NCI-H2171 (cell line): Measurements from ENCODE around the gene RPL37A.
A peak's percentile ranks its signal among the peaks of the same experiment; 100 is the strongest.

ENCODE experiments used
- DNase-seq: peaks from one replicate; lab custom pipeline; 2025; lab: John Stamatoyannopoulos, UW

The RPL37A gene

DNA sequence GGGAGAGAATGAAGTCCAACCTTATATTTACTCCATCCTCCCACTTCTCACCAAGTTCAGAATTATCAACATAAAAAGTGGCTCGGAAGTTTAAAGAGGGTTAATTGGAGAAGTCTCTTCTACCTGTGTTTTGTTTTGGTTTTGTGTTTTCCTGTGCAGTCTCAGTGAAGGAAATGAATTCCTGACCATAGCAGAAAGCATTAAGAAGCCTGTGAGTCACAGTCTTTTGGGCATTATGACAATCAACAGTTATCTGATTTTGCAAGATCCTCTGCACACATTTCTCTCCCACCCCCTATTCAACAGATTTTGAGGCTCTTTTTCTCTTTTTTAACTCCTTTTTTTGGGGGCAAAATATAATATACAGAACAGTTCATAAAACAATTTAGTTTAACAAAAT lies 8.6 kb upstream of the RPL37A start:
- DNase-seq = no peak

DNA sequence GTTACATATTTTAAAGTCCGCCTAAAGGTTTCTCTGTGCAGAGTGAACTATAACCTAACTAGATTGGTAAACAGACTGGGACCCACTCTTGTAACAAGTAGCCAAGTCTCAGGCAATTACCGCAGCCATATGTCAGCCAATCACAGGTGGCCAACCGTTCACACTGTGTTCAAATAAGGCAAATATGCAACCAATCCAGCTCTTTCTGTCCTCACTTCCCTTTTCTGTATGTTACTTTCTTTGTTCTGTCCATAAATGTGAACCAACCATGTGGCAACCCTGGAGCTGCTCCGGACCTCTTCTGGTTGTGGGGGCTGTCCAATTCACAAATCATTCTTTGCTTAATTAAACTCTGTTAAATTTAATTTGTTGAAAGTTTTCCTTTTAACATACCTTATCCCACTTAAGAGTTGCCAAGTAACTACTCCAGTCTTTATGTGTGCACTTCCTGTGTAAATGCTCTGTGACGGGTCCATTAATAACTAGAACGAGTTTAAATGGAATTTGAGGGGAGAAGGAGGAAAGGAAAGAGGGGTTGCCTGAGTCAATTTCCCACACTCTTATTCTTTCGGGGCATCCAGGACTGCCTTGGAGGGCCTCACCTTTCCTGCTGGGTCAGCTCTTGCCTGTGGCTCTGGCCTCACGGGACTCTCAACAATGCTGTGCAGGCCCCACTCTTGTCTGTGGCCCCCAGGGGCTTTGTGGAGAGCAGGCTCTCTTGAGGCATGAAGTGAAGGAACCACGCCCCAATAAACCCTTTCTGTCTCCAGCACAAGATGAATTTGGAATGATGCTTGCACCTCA lies 6.6 kb upstream of the RPL37A start:
- DNase-seq = no peak

DNA sequence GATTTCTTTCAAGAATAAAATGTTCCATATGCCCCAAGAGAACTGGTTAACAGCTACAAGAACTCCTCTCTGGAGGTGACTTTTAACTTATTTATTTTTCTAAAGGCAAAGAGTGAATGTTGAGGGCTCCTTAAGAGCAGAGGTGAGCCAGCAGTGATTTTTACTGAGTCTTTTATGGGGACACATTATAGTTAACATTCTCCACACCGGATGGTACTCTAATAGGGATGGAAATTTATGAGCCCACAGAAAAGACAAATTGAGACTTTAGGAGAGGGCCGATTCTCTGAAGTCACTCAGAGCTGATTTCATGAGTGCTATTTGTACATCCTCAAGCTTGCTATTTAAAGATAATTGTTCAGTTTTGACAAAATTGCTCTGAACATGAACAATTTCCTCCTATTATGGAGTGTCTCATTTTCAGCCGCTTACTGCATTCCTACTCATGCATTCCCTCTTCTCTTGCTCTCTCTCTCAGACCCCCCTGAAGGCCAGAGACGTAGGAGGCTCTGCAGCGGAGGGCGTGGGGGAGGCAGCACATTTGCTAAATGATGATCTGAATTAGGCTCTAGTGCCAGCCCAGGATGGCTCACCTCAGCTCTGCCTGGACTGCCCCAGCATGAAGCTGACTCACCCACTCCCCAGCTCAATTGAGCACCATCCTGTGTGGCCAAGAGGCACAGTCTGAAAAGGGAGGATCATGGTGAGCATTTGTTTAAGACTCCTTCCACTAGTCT lies 5.9 kb upstream of the RPL37A start:
- DNase-seq = no peak

DNA sequence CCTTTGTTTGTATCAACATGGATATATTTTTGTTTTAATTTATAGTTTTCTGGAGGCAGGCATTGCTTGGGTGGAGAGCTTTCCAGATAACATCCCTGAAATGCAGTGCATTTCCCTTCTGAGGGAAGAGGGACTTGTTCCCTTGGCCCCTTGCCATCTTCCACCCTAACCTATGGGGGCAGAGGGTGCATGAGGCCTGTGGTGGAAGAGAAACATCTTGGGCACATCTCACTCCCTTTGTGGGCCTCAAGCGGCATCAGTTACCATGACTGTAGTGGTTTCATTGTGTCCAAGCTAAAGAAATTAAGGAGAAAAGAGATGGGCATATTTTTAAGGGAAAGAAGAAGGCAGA lies 5.3 kb upstream of the RPL37A start:
- no peak for DNase-seq

DNA sequence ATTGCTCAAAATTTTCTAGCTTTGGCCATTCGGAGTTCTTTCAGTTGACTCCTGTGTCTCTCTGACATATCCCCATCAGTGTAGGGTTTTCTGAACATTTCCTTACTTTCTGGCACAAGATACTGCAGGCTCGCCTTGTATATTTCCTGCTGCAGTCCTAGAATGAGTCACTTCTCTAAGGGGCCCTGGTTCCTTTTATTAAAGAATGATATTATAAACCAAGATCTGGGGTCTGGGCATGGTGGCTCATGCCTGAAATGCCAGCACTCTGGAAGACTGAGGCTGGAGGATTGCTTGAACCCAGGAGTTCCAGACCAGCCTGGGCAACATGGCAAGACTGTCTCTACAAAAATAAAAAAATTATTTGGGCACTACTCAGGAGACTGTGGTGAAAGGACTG lies 3.0 kb upstream of the RPL37A start:
- DNase-seq = no peak

DNA sequence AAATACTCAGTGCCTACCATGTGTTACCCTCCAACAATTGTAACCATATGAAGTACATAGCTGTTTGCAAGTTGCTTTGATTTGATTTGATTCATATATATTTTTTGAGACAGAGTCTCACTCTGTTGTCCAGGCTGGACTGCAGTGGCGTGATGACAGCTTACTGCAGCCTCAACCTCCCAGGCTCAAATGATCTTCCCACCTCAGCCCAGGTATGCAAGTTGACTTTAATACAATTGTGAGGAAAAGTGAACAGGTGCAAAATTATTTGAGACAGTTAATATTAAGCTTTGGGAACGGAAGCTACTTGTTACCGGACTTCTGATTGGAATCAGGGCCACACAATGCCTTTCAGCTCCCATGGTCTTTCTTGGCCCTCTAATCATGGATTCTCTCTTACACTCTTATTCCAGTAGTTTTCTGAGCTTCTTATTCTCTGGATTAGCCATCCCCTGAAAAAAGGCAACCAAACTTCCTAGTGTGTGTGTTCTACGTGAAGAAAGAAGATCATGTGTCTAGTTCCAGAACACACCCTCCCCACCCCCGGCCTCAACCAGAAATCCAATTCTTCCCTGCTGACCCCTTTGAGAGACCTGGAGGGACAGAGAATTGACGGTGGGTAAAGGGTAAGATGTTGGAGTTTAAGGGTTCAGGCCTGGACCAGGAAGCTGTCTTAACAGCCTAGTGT lies 1.1 kb upstream of the RPL37A start:
- no peak for DNase-seq

DNA sequence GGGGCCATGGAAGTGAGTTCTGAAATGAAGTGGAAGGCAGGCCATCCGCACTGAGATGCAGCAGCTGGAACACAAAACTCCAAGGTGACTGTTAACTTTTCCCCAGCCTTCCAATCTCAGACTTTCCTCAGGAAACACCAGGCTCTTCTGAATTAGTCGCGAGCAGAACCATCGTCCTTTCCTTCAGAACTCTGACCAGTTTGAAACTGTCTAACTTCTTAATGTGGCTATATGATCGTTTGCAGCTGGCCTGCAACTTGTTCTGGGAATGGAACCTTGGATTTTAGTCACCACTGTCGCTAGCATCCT lies 620 bp upstream of the RPL37A start:
- no peak for DNase-seq

DNA sequence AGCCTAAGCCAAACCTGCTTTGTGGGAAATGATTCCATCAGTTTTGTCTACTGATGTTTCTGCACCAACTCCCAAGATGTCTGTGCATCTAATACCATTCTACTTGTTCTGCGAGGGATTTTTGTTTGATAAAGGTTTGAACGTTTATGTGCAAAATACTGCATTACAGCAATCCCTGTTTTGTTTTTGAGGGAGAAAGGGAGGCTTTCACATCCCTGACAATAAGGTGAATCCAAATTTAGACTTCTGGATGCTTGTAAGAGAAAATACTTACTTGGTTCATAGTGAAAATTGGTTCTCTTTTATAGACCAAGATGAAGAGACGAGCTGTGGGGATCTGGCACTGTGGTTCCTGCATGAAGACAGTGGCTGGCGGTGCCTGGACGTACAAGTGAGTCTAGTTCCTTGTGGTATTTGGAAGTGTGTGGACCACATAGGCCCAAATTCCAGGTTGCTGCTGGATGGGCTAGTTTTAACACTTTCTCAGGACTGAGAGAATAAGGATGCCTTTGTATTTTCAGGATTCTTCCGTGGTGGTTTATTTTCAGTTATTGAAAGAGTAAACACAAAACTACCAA lies 1.1 kb downstream of the RPL37A start:
- no peak for DNase-seq

DNA sequence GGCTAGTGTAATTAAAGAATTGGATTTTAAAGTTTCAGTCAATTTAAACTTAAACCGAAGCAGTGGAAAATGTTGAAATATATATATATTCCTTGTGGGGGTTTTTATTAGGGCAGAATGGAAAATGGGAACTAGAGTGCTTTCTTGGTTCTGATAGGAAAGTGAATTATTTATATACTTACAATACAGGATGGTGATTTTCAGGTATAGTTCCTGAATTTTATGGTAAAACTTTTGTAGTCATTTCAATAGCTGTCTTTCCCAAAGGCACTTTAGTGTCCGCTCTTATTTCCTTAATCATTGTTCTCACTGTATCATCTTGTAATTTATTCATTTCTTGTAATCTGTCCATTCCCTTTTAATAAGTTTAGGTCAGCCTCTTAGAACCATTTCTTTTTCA lies 1.9 kb downstream of the RPL37A start:
- no peak for DNase-seq

DNA sequence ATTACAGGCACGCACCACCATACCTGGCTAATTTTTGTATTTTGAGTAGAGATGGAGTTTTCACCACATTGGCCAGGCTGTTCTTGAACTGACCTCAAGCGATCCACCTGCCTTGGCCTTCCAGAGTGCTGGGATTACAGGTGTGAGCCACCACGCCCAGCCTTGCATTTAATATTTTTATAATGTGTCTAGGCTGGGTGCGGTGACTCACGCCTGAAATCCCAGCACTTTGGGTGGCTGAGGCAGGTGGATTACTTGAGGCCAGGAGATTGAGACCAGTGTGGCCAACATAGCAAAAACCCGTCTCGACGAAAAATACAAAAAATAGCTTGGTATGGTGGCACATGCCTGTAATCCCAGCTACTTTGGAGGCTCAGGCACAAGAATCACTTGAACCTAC lies 3.2 kb downstream of the RPL37A start:
- DNase-seq = no peak

DNA sequence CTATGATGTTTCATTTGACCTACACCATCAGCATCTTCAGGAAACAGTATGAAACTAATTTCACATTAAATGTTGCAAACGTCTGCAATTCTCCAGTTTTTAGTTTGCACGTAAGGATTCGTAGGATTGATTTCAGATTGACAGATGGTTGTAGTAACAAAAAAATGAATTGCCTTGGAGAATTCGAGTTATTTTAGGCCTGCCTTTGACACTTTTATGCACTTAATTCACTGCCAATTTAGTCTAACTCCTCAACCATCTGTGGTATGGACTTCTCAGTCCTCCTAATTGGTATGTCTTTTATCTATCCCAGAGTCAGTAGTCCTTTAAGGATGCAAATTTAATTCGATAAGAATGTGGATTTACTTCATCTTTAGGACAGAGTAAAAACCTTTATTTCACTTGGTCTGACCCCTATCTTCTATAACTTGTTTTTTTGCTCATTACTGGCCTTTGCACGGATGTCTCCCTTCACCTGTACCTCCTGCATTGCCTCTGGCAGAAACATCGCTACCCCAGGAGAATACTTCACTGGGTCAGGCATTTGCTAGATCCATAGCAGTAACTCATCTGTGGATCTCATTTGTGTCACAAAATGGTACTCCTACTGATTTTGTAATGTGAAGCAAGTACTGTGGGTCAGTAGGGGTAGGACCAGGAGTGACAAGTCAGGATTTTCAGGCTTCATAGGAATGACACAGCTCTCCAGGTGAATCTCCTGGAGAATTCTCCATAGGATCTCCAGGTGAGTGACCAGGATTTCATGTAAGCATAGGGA lies 3.9 kb downstream of the RPL37A start:
- DNase-seq = no peak

DNA sequence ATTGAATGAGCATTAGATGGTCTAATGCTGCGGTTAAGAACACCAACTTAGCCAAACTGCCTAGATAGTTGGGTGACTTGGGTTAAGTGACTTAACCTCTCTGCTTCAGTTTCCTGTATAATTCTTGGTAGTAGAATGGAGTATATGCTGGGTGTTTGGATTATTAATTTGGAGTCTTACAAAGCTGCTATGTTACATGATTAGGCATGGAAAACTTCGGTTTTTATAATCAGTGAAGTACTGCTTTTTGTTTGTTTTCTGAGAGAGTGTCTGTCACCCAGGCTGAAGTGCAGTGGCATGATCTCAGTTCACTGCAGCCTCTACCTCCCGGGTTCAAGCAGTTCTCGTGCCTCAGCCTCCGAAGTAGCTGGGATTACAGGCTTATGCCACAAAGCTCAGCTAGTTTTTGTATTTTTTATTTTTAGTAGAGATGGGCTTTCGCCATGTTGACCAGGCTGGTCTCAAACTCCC lies 4.5 kb downstream of the RPL37A start:
- no peak for DNase-seq

DNA sequence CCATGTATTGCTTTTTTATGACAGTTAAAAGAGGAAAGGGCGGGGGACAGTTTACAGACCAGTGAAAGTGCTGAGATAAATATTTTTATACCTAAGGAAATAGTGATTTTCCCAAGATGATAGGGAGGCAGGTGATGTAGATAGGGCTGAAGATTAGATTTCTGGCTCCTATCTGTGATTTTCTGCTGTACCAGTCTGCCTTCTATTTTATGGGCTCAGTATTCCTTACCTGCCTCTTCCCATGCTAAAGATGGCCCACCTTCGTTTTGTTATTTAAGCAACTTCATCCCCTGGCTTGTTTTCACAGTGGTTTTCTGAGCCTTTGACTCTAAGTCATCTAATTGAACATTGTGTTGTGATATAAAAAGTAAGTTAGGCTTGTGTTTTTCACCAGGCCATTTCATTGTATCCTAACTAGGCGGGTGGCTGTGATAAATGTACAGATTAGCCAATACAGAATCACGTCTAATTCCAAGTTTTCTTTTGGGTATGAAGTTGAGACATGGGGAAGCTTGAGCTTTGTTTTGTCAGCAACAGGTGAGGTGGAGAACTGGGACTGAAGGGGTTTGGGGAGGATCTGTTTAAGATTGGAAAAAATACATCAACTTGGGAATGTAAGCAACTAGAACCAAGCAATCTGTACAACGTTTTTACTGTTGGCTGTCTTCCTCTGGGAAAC lies 5.2 kb downstream of the RPL37A start:
- DNase-seq = no peak

DNA sequence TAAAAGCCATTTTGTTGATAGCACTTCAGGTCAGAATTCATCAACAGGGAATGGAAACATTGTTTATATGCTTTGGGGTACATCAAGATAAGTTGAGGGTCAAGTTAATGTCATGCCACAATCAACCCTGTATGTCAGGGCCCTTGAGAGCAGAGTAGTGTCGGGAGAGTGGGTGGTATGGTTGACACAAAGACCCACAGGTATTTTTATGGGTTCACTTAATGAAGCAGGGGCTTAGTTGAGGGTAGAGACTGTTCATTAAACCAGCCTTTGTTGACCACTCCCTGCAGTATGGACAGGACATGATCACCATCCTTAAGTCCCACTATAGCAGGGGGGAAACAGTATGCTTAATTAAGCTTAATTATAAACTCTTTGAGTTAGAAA lies 5.7 kb downstream of the RPL37A start:
- no peak for DNase-seq

DNA sequence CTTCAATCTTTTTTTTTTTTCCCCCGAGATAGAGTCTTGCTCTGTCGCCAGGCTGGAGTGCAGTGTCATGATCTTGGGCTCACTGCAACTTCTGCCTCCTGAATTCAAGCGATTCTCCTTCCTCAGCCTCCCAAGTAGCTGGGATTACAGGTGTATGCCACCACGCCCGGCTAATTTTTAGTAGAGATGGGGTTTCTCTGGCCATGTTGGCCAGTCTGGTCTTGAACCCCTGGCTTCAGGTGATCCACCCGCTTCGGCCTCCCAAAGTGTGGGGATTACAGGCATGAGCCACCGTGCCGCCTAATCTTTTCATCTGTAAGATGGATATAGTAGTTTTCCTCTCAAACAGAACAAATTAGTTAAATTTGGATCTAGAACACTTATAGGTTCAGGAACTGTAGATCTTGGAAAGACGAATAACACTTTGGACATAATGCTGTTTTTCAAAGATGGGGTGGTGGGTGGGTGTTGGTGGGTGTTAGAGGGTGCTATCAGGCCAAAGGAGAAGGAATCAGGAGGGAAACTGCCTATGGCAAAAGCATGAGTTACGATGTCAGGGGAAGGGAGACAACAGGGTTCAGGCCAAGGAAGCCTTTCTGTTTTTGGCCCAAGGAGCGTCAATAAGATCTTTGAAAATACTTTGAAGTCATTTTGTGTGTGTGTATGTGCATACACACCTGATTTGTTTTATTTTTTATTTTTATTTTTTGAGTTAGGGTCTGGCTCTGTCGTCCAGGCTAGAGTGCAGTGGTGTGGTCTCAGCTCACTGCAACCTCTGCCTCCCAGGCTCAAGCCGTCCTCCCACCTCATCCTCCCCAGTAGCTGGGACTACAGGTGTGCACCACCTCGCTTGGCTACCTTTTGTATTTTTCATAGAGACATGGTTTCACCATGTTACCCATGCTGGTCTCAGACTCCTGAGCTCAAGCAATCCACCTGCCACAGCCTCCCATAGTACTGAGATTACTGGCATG lies 6.8 kb downstream of the RPL37A start:
- DNase-seq = no peak

DNA sequence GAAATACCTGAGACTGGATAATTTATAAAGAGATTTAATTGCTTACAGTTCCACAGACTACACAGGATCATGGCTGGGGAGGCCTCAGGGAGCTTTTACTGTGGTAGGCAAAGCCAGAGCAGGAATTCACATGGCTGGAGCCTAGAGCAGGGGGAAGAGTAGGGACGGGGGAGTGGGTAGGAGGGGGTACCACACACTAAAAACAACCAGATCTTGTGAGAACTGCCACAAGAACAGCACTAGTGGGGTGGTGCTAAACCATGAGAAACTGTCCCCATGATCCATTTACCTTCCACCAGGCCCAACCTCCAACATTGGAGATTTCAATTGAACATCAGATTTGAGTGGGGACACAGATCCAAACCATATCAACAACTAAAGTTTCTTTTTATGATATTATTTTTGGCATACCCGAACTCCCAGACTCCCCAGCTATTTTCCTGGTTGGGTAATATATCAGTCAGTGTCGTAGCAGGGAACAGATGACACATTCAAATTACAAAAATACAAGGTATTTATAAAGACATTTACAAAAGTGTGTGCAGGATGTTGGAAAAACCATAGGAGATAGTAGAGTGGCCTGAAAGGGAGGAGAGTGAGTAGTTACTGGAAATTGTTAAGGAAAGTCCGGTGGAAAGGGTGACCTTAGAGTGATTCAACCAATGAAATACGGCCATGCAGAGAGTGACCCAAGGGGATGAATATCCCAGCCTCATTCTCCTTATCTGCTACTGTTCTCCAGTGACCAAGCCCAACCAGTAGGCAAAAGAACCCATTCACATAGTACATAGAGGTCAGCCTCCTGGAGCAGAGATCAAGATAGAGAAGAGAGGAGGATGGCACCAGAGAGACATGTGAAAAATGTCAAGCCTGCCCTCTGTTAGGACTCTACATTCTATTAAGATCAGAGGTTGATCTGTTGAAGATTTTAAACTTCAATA lies 8.8 kb downstream of the RPL37A start:
- no peak for DNase-seq

DNA sequence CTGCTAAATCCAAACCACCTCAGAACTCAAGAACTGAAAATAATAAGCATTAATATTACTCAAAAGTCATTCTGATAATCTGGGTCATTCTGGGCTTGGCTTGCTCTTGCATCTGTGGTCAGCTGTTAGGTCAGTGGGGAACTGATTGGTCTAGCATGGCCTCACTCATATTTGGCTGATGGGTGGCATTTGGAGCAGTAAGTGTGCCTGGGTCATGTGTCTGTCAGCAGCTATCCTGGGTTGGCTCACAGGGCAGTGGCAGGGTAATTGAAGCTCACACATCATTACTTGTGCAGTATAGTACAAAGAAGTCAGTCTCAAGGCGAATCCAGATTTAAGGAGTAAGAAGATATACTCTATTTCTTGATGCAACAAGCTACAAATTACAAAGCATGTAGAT lies 9.6 kb downstream of the RPL37A start:
- no peak for DNase-seq

DNA sequence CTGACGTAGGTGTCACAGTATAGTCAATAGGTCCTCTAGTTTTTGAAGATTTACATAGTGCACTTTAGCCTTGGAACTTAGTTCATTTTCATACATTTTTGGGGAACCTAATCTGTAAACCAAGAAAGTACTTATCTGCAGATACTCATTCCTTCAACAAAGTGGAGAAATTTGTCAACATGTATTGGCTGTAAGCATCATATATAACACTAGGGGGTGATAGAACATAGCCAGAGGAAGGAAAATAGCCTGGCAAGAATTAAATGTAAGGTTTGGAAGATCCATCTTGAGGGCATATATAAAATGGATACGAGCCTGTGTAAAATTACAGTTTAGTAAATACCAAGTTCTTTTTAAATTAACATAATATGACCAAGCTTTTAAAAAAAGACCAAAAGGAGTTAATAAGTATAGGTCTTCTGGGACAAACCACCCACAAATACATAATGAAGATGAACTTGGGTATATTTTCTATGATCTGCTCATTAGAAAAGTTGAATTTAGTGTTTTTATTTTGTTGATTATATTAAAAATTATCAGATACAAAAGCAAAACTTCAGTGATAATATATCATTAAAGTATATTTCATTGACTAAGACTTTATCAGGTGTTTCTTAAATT lies 18.2 kb downstream of the RPL37A start:
- peak; percentile 35 for DNase-seq
